ENCODE measurements around the gene OSBPL8.

DNA sequence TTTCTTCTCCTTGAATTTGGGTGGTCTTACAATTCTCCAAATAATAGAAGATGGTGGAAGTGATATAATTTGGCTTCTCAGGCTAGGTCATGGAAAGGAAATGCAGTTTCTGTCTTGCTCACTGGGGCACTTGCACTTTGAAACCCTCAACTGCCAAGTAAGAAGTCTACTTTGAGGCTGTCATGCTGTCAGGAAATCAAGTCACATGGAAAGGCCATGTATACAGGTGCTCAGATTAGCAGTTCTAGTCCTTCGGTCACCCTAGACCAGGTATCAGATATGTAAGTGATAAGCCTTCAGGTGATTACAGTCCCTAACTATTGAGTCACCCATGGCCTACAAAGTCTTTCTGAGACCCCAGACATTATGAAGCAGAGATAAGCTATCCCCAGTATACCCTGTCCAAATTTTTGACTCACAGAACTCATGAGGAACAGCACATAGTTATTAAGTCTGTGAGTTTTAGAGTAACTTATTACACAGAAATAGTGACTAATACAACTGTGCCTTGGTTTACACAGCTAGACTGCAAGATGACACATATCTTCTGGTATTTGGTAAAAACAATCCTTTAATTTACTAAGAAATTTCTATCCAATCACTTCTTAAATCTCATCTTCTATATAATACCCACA lies 185.1 kb downstream of the OSBPL8 start:
- no peak for TF ChIP-seq POLR2A (IDR thresholded peaks at IDR 0.05)
- TF ChIP-seq, protein P1, sequence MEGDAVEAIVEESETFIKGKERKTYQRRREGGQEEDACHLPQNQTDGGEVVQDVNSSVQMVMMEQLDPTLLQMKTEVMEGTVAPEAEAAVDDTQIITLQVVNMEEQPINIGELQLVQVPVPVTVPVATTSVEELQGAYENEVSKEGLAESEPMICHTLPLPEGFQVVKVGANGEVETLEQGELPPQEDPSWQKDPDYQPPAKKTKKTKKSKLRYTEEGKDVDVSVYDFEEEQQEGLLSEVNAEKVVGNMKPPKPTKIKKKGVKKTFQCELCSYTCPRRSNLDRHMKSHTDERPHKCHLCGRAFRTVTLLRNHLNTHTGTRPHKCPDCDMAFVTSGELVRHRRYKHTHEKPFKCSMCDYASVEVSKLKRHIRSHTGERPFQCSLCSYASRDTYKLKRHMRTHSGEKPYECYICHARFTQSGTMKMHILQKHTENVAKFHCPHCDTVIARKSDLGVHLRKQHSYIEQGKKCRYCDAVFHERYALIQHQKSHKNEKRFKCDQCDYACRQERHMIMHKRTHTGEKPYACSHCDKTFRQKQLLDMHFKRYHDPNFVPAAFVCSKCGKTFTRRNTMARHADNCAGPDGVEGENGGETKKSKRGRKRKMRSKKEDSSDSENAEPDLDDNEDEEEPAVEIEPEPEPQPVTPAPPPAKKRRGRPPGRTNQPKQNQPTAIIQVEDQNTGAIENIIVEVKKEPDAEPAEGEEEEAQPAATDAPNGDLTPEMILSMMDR (IDR thresholded peaks at IDR 0.05): no peak
- no peak for TF ChIP-seq EP300 (IDR thresholded peaks at IDR 0.05)
